GM18507 (cell line): ENCODE results near the gene TNFSF10.

ENCODE experiments used
- DNase-seq: peaks from one replicate; pipeline ENCODE4 v3.0.0; 2011; ENCODE audit warnings: low read depth; ENCODE audit not compliant: insufficient read length; ENCODE audit errors: extremely low spot score
- FAIRE-seq: peaks from 2 replicates; lab custom pipeline; 2011; peaks lifted over from hg19 to GRCh38; lab: Jason Lieb, UNC

TNFSF10 gene

GRCh38 chr3:172546628-172547214, 23.5 kb upstream of the TNFSF10 start:
- no peak for DNase-seq
- FAIRE-seq: peak; percentile 24

DNA sequence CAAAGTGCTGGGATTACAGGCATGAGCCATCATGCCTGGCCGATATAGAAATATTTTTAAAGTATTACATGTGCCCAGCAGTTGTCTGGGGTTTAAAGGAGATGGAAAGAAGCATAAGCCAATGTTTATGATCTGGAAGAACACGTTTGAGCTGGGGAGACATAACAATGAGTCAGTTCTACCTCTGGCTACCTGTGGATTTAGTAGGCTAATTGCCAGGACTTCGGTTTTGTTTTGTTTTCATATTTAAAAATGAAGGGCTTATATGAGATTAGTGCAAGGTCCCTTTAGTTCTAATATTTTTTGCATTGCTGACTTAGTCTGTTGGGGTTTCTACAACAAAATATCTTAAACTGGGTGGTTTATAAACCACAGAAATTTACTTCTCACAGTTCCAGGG, 22.9 kb upstream of the TNFSF10 start:
- FAIRE-seq: no peak

GRCh38 chr3:172544404-172544803, 21.2 kb upstream of the TNFSF10 start:
- DNase-seq (no peak), FAIRE-seq (no peak)

More for the DNA sequence above, 22.9 kb upstream of the TNFSF10 start:
- no peak for DNase-seq

GRCh38 chr3:172543884-172544283, 20.7 kb upstream of the TNFSF10 start:
- FAIRE-seq (no peak), DNase-seq (no peak)

DNA sequence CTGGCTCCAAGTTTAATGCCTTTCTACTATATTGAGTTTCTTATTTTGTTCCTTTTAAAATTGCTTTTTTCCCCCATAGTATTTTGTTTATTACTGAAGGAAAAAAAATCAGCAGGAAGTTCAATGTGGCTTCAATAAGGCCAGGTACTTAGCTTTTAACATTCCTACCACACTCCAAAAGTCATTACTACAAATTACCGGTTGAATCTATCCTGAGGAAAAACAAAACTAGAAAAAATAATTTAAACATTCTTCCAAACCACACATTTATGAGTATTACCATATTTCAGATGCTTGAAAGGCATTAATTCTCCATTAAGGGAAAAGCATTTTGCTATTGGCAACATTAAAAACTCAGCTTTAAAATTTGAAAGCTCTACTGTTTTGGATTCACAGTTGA, 20.2 kb upstream of the TNFSF10 start:
- DNase-seq: no peak
- FAIRE-seq: no peak

GRCh38 chr3:172542999-172543398, 19.8 kb upstream of the TNFSF10 start:
- FAIRE-seq (no peak), DNase-seq (no peak)

DNA sequence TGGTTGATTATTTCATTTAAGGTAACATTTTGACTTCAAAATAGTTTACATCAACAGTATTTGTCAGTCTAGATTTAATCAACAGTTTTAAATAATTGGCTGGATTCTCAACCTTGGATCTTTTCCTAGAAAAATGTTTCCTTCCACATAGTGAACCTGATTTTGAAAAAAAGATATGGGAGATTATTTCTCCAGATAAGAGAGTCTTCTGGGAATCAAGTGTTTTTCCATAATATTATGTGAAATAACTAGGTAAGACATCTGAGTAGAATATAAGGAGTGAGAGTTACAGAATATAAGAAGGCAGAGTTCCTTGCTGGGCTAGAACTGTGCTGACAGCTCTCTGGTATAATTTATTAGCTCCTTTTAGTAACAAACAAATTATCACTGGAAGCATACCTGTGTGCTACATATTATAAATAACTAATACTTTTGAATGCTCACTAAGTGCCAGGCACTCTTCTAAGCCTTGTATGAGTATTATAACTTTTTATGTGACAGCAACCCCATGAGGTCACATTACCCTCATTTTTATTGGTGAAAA, 18.8 kb upstream of the TNFSF10 start:
- DNase-seq (no peak), FAIRE-seq (no peak)

DNA sequence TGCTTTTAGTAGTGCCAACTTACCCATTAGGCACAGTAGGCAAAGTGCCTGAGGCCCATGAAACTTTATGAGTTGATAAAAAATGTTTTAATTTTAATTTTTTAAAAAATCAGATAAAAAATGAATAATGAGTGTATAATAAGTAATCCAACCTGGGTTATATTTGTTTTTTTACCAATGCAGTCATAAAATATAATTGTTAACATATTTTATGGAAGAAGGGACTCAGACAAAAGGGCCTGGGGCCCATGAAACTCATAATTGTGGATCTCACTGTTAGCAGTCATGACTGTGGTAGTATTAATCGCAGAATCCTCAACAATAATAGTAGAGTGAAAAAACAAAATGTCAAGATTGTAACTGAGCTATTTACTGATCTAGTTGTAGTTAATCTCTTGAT, 16.8 kb upstream of the TNFSF10 start:
- FAIRE-seq (no peak), DNase-seq (no peak)

GRCh38 chr3:172539273-172539672, 16.0 kb upstream of the TNFSF10 start:
- no peak for FAIRE-seq
- no peak for DNase-seq

- no peak for FAIRE-seq
Measured at GRCh38 chr3:172538368-172539151, 15.3 kb upstream of the TNFSF10 start.

GRCh38 chr3:172537507-172538158, 14.4 kb upstream of the TNFSF10 start:
- FAIRE-seq (no peak), DNase-seq (no peak)

More at GRCh38 chr3:172538368-172539151, 15.3 kb upstream of the TNFSF10 start:
- DNase-seq: no peak

DNA sequence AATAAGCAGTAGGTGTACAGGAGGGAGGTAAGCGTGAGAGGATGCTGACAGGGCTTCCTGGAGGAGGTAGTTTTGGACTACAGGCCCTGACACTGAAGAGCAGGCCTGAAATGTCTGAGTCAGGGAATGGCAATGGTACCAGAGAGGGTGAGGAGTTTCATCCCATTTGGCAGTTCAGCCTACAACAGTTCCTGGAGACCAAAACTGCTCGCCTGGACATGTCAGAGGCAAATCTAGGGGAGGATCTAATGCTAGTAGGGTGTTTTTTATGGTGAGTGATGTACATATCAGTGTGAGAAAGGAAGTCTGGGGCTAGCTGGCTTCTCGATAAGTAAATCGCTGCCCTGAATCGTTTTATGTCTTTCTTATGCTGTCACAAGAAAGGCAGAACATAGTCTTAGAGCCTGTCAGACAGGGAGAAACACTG, 13.8 kb upstream of the TNFSF10 start:
- DNase-seq (no peak), FAIRE-seq (no peak)

- DNase-seq (no peak), FAIRE-seq (no peak)
Measured at GRCh38 chr3:172536505-172536904, 13.3 kb upstream of the TNFSF10 start.

DNA sequence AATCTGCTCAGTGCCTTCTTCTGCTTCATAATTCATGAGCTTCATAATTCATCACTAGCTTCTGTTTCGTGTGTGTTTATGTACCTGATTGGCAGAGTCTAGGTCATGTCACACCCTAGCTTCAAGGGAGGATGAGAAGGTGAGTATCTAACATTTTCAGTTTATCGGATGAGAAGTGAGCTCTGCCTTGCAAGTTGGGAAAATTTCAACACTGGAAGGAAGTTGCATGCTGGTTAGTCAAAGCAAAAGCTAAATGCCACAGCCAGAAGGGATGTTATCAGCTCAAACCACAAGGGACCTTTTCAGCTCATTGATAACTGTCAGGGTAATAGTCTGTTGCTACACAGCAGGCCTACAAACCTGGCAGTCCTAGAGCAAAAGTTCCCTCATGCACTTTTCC, 7.3 kb upstream of the TNFSF10 start:
- no peak for DNase-seq
- peak; percentile 78 for FAIRE-seq

DNA sequence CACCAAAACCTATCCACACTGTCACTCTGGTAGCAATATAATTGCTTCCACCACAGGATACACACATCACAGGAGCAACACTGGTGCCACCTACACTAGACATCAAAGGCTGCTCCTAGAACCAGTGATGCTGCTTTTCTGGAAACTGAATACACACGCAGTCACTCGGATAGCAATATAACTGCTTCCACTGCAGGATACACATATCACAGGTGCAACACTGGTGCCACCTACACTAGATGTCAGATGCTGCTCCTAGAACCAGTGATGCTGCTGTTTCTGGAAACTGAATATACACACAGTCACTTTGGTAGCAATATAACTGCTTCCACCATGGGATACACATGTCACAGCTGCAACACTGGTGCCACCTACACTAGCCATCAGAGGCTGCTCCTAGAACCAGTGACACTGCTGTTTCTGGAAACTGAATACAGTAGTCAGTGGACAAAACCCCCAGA, 6.9 kb upstream of the TNFSF10 start:
- DNase-seq (no peak), FAIRE-seq (no peak)

- DNase-seq (no peak), FAIRE-seq (no peak)
Measured at GRCh38 chr3:172528677-172529076, 5.4 kb upstream of the TNFSF10 start.

DNA sequence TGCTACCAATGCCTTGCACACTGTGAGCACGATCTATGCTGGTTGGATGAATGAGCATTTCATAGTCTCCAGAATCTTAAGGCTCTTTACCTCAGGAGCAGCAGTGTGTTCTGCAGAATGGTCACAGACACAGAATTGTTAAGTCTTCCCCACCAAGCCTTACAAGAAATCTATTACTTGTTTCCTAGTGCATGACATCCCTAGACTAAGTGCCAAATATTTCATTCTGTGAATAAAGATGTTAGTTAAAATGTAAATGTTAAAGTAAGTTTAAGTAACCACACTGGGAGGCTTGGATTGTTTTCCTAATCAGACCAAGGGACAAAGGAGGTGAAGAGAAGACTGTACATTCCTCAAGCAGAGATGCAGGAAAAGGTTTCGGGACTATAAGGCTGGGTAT, 4.1 kb upstream of the TNFSF10 start:
- DNase-seq (no peak), FAIRE-seq (no peak)

GRCh38 chr3:172525116-172525613, 1.9 kb upstream of the TNFSF10 start:
- no peak for FAIRE-seq

DNA sequence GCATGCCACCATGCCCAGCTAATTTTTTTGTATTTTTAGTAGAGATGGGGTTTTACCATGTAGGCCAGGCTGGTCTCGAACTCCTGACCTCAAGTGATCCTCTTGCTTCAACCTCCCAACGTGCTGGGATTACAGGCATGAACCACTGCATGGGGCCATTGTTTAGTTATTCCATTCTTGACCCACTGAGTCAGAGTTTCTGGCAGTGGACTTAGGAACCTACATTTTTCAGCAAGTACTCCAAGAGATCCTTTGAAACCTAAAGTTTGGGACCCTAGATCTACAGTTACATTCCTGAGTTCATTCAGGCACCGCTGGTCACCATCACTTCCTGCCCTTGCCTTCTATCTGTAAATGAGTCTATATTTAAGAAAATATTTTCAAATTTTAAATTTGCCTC, 1.4 kb upstream of the TNFSF10 start:
- DNase-seq: no peak
- no peak for FAIRE-seq

More at GRCh38 chr3:172525116-172525613, 1.9 kb upstream of the TNFSF10 start:
- DNase-seq: no peak
